ENCODE data around the gene PLAC1. TPM values are rescaled to one million over a fixed set of nuclear protein-coding genes. Genes with fewer than 3 reads are reported as not detected.

Gene PLAC1
- total RNA-seq, 1 donor from 2014 or later = not detected

GRCh38 chrX:134543288-134543687 lies 115.0 kb downstream of the PLAC1 start:
- peak; percentile 33 to 55 for DNase-seq (ENCODE audit: low read depth in 2 of 2)

- DNase-seq (ENCODE audit: low read depth in 2 of 2) = no peak
These were observed 115.8 kb downstream of the PLAC1 start for GRCh38 chrX:134542485-134542884.

- DNase-seq (ENCODE audit: low read depth in 2 of 2) = no peak
These were observed 116.4 kb downstream of the PLAC1 start for GRCh38 chrX:134541906-134542305.

DNA sequence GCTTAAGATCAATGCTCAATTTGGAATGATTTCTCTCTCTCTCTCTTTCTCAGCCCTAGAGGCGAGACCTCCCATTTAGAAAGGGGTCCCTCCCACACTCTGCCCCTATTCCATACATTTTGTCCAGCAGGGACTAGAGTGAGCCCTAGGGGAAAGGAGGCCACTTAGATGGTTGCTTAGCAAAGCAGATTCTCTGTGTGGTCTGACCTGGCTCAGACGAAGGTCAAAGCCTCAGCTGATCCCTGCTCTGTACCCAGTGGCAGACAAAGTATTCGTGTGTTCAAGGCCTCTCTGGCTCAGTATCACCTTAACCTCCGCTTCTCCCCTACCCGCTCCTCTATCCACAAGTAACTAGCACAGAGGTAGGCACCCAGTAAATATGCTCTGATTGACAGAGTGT lies 120.0 kb downstream of the PLAC1 start:
- no peak for DNase-seq (ENCODE audit: low read depth in 2 of 2)

GRCh38 chrX:134537179-134537955 lies 120.9 kb downstream of the PLAC1 start:
- no peak for DNase-seq (ENCODE audit: low read depth in 2 of 2)

GRCh38 chrX:134533952-134534351 lies 124.3 kb downstream of the PLAC1 start:
- DNase-seq (ENCODE audit: low read depth in 2 of 2) = no peak

DNA sequence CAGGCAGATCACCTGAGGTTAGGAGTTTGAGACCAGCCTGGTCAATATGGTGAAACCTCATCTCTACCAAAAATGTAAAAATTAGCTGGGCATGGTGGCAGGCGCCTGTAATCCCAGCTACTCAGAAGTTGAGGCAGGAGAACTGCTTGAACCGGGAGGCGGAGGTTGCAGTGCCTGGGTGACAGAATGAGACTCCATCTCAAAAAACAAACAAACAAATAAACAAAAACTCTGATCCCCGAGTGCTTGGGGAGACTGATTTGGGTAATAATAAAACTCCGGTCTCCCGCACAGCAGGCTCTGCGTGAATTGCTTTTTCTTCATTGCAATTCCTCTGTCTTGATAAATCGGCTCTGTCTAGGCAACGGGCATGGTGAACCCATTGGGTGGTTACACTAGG lies 124.9 kb downstream of the PLAC1 start:
- no peak for DNase-seq (ENCODE audit: low read depth in 2 of 2)

GRCh38 chrX:134530845-134531244 lies 127.4 kb downstream of the PLAC1 start:
- DNase-seq (ENCODE audit: low read depth in 2 of 2) = no peak

- DNase-seq (ENCODE audit: low read depth in 2 of 2) = no peak
These were observed 128.8 kb downstream of the PLAC1 start for GRCh38 chrX:134529481-134529880.

DNA sequence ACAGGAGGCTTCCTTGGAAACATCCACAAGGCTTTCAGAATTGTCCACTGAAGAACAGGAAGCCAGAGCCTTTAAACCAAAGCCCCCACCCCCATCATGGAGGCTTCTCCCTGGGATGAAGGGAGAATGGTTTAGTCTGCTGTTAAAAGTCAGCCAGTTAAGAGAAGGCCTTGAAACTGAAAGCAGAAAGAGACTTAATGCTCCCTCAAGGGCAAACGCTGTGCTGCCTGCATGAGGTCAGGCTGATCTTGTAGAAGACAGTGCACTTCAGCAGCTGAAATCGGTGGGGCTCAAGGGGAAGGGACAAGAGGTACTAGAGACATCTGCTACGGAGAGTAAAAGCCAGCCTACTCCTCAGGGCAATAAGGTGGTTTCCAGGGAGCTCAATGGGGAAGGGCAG lies 129.3 kb downstream of the PLAC1 start:
- peak in 1 of 2 donors; percentile 47 for DNase-seq (ENCODE audit: low read depth in 2 of 2)

GRCh38 chrX:134526399-134526798 lies 131.9 kb downstream of the PLAC1 start:
- no peak for DNase-seq (ENCODE audit: low read depth in 2 of 2)

GRCh38 chrX:134525086-134525792 lies 133.0 kb downstream of the PLAC1 start:
- DNase-seq (ENCODE audit: low read depth in 2 of 2) = peak in 1 of 2 donors; percentile 66

- DNase-seq (ENCODE audit: low read depth in 2 of 2) = no peak
These were observed 134.1 kb downstream of the PLAC1 start for GRCh38 chrX:134524181-134524580.

DNA sequence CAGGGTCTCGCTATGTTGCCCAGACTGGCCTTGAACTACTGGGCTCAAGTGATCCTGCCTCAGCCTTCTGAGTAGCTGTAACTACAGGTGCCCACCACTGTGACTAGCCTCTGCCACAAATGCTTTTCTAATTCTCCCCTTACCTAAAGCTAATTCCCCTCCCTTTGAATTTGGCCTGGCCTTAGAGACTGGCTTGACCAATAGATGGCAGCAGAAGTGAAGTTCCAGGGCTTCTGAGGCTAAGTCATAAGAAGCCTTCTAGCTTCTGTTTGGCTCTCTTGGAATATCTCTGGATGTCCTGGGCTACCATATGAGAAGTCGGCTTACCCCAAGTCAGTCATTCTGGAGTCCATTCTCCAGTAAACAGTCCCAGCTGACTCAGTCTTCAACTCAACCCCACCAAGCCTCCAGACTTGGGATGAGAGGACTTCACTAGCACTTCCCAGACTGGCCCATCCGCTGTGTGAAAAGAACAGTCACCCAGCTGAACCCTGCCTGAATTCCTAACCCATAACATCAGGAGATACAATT lies 137.3 kb downstream of the PLAC1 start:
- peak; percentile 32 to 74 for DNase-seq (ENCODE audit: low read depth in 2 of 2)

Other genes starting within 250 kb of the PLAC1 start
- gene HPRT1, start 198.3 kb downstream of the PLAC1 start, total RNA-seq = 9.1 and 14.0 TPM in 2 replicates
- gene PABIR2, start 138.7 kb upstream of the PLAC1 start, total RNA-seq = 5.0 and 6.1 TPM in 2 replicates

Measured in dermis microvascular lymphatic vessel endothelial cell (primary cell).